ENCODE data around the gene STK39.

GRCh38 chr2:167986223-167986622, 261.2 kb downstream of the STK39 start:
- TF ChIP-seq, protein P1, sequence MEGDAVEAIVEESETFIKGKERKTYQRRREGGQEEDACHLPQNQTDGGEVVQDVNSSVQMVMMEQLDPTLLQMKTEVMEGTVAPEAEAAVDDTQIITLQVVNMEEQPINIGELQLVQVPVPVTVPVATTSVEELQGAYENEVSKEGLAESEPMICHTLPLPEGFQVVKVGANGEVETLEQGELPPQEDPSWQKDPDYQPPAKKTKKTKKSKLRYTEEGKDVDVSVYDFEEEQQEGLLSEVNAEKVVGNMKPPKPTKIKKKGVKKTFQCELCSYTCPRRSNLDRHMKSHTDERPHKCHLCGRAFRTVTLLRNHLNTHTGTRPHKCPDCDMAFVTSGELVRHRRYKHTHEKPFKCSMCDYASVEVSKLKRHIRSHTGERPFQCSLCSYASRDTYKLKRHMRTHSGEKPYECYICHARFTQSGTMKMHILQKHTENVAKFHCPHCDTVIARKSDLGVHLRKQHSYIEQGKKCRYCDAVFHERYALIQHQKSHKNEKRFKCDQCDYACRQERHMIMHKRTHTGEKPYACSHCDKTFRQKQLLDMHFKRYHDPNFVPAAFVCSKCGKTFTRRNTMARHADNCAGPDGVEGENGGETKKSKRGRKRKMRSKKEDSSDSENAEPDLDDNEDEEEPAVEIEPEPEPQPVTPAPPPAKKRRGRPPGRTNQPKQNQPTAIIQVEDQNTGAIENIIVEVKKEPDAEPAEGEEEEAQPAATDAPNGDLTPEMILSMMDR (IDR thresholded peaks at IDR 0.05), result no peak
- no peak for TF ChIP-seq POLR2A (IDR thresholded peaks at IDR 0.05)
